Frontal cortex (tissue), 4 donors: ENCODE results near the gene KRT4. TPM values are rescaled to one million over a fixed set of nuclear protein-coding genes. Genes with fewer than 3 reads are reported as not detected.
"Not testable (repeated sequence)": the region's sequence is repeated elsewhere in the genome, so short reads cannot be mapped to it uniquely, and the experiment has no call there.

Source experiments
- DNase-seq, 2 donors: peaks; one replicate each; pipeline ENCODE4 v3.0.0; 2012; ENCODE audit warnings: low spot score in 2 of 2
- FAIRE-seq: peaks from 2 replicates; lab custom pipeline; 2012; peaks lifted over from hg19 to GRCh38; lab: Jason Lieb, UNC
- total RNA-seq: library from RNA; depleted of rRNA; stranded (reverse); fragments of >200 nt; gene quantifications from one replicate; pipeline ENCODE4 v1.2.3, GENCODE V29; 2014
- donor health status: control.
- donor health status: control.
- donor health status: control.

Gene KRT4
- not detected for total RNA-seq

DNA sequence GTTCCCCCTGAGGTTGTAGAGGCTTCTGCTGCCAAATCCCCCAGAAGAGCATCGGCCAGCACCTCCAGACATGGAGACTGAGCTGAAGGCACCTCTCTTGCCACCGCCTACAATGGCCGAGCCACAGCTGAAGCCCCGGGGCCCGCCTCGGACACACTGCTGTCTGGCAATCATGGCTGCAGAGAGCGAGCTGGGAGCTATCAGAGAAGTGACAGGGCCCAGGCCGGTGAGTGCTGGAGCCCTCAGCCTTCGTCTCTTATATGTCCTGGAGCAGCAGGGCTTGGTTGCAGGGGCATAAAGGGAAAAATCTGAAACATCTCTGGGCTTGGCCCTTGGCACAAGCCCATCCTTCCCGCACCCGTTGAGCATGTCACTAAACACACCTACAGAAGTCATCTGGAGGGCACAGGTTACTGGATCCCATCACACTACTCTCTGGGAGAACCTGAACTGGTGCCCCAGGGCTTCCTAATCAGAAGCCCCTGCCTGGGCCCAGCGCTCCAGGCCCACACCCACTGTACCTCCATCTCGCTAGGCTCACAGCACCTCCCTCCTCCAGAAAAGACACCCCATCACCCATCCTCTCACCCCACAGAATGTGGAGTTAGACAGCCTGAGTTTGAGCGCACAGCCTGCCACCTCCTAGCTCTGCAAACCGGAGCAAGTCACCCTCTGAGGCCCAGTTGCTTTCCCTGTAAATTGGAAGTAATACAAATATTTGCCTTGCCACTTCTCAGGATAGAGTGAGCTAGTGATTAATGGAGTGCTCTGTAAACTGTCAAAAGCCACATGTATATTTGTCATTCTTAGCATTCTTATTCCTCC lies at the start of gene KRT4:
TSS of gene KRT4 (minus strand) at position 232 of the 825 bp plus-strand sequence. CDS start at position 174, 58 bp downstream.
- no peak for FAIRE-seq
- DNase-seq = no peak

DNA sequence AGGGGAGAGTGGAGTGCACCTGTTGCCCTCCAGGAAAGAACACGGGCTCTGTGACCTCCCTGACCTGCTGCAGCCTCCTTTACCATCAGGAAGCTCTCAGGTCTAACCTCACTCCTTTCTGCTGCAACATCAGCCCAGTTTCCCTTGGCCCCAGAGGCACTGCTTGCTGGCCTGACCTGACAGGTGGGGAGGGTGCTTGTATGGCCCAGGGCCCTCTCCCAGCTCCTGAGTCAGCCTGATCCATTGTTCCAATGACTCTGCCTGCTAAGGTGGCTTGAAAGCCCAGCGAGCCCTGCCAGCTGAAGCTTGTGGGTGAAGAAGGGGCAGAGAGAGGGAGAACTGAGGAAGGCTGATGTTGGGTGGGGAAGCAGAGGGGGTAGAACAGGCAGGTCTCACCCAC lies 48.1 kb upstream of the KRT4 start:
- FAIRE-seq = no peak

DNA sequence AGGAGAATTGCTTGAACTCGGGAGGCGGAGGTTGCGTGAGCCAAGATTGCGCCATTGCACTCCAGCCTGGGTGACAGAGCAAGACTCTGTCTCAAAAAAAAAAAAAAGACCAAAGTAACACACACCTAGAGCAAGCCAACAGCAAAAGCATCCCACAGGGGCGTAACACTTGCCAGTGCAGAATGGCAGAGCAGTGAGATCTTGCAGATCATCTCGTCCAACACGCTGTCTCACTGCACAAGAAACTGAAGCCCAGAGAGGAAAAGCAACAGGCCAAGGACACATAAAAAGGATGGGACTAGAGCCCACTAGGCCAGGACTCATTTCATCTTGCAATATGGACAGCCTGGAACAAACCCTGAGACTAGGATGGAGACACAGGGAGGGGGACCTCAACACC lies 47.6 kb upstream of the KRT4 start:
- no peak for FAIRE-seq
- no peak for DNase-seq

More for the DNA sequence above, 48.1 kb upstream of the KRT4 start:
- no peak for DNase-seq

DNA sequence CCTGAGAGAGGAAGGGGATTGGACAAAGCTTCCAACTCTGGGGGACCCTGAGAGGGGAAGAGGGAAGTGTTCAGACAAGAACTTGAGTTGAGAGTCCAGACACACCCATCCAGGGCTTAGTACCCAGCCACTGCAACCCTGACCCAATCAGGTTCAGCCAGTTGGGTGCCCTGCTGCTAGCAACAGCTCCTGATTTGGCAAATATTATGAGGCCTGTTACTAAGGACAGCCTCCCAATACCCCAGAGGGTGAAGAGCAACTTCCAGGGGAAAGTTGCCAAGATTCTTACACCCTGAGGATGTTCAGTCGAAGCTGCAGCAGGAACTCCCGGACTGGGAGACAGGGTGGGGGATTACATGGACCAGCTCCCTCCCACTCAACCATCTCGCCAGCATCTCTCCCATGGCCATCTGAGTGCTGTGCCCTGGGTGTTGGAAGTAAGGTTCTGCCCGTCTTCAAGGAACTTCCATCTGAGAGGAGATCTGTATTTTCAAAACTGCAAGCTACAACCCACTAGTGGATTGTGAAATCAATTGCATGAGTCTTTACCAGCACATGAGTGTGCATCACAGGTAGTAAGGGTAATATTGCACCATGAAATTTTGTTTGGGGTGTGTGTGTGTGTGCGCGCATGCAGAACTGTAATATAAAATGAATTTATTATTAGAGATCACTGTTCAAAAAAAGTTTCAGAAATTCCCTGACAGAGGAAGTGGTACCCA lies 46.3 kb upstream of the KRT4 start:
- no peak for FAIRE-seq
- no peak for DNase-seq

DNA sequence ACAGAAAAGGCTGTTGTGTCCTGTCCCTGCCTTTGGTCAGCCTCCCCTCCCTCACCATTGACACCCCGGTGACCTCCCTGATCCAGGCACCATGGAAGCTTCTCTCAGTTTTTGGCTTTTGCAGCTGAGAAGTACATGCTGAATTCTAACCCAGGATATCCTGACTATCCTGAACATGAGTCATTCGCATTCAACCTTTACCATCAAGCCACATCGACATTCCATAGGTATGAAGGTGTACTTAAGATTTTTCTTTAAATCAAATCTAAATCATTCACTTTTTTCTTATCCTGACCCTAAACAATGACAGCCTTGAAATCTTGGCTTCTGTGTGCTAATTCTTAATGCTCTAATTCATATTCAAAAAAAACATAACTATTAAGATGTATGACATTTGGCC lies 43.6 kb upstream of the KRT4 start:
- no peak for DNase-seq
- FAIRE-seq = no peak

DNA sequence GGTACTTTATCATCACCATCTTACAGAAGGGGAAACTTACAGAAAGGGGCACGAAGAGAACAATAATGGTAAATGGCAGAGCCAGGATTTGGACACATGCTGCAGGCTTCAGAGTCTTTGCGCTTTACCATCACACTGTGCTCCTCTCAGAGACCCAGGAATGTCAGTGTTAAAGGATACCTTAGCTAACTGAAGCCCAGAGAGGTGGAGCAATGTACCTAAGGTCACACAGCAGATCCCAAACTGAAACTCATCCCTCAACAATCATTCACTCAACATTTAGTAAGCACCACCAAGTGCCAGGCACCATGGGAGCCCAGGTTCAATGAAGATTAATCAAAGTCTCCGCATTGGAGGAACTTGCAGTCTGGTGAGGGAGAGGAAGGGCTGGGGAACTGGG lies 42.9 kb upstream of the KRT4 start:
- FAIRE-seq (no peak), DNase-seq (no peak)

DNA sequence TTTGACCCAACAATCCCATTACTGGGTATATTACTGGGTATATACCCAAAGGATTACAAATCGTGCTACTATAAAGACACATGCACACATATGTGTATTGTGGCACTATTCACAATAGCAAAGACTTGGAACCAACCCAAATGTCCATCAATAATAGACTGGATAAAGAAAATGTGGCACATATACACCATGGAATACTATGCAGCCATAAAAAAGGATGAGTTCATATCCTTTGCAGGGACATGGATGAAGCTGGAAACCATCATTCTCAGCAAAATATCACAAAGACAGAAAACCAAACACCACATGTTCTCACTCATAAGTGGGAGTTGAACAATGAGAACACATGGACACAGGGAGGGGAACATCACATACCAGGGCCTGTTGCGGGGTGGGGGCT lies 42.2 kb upstream of the KRT4 start:
- FAIRE-seq = not testable (repeated sequence)

DNA sequence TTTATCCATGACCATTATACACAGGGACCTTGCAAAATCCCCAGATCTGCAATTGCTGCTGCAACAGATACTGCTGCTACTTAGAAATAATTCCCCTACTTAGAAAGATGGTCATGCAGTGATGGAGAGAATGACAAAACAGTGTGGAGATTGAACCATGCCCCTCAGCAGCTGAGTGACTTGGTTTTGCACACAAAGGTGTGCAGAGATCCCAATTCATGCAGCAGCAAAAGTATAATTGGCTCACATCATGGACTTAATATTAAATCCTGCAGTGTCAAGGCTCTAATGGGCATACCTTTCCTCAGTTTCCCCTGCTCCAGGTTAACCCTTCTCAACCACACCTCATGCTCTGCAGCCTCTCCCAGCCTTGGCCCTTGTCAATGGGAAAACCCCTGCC lies 37.9 kb upstream of the KRT4 start:
- FAIRE-seq (no peak), DNase-seq (no peak)

More for the DNA sequence above, 42.2 kb upstream of the KRT4 start:
- not testable (repeated sequence) for DNase-seq

DNA sequence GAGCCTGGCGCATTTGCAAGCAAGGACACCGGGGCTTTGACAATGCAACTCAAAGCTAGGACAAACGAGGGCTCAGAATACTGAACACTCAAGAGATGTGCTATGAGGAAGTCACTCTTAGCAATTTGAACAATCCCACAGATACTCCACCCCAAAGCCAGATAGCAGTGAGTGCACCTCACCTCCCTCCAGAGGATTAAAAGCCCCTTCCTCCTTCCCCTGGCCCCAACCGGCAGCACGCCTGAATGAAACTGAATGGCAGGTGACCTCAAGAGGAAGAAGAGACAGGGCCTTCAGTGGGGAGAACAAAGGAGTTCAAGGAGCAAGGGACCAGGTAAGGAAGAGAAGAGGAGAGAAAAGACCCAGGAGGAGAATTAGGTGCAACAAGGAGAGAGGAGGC lies 36.8 kb upstream of the KRT4 start:
- DNase-seq (no peak), FAIRE-seq (no peak)

DNA sequence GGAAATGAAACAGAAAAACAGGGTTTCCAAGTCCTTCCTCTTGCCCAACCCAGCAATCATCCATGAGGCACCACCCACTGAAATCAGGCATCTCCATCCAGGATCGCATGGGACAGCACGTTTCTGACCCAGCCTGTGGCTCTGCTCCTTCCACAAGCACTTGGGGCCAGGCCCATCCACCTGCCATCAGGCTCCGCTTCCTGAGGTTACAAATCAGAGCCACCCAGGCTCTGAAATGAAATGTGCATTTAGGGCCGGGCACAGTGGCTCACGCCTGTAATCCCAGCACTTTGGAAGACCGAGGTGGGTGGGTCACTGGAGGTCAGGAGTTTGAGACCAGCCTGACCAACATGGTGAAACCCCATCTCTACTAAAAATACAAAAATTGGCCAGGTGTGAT lies 35.6 kb upstream of the KRT4 start:
- no peak for FAIRE-seq
- no peak for DNase-seq

DNA sequence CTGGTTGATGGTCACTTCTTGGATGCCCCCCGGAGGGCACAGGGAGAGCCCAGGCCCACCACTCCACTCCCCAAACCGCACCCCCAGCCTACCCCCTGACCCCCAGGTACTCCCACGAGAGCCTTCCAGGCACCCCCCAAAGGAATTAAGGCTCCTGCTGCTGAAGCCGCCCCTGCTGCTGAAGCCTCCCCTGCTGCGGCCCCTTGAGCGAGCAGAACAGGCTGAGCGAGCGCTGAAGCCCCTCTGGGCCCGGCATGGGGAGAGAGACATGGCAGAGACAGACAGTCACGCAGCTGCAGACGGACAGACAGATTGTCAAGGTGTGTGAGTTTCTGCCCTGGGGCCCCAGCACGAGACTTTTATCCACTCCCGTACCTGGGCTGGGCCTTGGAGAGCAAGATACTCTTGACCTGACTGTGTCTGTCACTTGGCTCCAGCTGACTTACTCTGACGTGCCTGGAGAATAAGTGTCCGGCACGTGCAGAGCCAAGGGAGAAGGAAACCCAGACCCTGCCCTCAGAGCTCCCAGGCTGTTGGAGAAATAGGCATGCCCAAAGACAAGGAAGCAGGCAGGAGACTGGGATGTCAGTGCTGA lies 34.8 kb upstream of the KRT4 start, which contains the start of gene KRT78:
TSS of gene KRT78 (minus strand) at position 334 of the 595 bp plus-strand sequence. CDS start at position 270, 64 bp downstream.
- DNase-seq (no peak), FAIRE-seq (no peak)

DNA sequence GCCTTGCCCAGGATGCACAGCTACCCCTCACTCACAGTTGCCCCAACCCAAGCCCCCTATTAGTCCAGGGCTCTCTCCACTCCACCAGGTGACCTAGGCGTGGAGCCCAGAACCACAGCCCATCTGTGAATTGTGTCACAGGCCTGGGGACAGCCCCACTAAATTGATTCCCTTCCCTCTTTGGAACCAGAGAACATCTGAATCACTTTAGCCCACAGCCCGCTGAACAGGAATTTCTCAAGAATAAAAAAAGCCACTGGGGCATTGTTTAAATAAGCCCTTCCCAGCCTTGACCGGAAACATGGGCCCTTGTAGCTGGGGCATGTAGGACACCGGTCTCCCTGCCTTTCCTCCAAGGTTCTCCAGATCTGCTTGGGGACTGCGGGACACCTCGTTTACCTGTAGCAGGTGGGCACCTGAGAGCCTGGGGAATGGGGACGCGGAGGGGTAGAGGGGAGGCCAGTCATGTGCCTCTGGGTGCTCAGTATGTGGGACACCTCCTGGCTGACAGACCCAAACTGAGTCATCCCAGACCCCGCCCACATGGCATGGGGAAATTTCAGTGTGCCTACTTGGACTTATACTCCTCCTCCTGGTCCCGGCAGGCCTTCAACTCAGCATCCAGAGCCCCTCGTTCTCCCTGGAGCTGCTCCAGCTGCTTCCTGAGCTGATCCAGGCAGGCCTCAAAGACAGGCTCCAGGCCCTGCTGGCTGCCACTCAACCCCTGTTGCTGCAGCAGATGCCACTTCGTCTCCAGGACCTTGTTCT lies 33.6 kb upstream of the KRT4 start:
- no peak for FAIRE-seq
- no peak for DNase-seq

DNA sequence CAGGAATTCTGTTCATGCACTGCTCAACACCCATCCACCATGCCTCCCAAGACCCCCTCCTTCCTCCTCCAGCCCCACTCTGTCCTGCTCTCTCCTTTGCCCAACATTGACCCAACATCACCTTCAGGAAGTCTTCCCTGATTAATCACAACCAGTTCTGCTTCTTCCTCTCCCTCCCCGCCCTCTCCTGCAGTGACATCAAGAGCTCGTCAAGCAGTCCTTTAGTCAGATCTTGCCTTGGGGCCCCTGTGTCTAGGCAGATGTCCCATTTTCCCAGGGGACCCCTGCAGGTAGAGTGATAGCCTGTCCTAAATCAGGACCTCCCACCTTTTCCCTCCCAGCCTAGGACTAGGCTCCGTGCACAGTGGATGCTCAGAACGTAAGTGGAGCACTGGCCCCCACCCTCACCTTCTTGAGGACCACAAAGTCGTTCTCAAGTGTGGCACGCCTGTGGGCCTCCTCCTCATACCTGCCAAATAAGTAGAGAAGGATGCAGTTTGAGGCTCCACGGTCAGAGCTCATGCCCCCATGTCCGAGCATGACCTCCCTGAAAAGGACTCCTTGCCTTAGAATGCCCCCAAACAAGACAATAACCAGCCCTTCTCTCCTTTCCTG lies 32.5 kb upstream of the KRT4 start:
- FAIRE-seq (no peak), DNase-seq (no peak)

DNA sequence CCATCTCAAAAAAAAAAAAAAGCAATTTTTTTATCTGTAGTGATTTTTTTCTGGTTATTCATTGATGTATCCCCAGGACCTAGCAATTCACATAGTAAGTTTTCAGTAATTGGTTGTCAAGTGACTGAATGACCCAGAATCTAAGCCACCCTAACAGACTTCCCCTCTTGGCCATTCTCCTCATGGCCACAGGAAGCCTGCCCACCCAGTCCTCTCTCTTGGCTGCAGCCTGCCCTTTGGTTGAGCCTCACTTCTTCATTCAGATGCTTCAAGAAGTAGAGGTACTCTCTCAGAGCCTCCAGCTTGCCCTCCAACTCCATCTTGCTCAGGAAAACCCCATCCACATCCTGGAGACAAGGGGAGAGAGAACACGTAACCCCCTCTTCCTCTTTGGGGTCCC lies 32.0 kb upstream of the KRT4 start:
- FAIRE-seq (no peak), DNase-seq (no peak)

DNA sequence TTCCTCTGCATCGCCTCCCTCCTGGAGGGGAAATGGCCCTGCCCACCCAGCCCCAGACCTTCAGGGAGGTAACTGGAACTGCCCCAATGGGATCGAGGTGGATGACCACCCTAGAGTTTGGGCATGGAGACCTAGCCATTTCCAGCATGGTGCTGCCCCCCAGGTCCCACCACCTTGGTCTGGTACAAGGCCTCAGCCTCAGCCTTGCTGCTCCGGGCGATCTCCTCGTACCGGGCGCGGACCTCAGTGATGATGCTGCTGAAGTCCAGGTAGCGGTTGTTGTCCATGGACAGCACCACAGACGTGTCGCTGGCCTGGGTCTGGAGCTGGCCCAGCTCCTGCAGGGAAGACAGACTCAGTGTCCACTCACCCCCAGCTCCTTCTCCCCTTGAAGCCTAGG lies 30.5 kb upstream of the KRT4 start:
- FAIRE-seq = no peak
- no peak for DNase-seq

DNA sequence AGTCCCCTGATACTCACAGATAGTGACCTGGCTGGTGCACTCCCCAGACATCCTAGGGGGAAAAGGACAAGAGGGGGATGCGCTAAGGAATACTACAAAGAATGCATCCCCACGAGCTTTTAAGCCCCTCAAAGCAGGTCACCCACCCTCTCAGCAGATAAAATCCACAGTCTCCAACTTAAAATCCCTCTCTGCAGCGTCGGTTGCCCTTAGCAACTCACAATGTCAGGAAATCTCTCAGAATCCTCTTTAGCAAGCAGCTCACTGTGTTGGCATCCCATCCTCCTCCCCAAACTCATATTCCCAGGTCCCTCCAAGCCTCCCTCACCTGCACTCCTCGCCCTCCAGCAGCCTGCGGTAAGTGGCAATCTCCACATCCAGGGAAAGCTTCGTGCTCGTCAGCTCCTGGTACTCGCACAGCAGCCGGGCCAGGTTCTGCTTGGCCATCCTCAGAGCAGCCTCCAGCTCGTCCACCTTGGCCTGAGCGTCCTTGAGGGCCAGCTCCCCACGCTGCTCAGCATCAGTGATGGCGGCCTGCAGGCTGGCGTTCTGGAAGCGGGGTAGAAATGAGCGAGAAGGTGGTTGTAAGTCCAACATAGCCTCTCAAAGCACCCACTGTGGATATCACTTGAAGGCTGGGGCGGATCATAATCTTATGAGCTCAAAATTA lies 25.7 kb upstream of the KRT4 start:
- DNase-seq (no peak), FAIRE-seq (no peak)

DNA sequence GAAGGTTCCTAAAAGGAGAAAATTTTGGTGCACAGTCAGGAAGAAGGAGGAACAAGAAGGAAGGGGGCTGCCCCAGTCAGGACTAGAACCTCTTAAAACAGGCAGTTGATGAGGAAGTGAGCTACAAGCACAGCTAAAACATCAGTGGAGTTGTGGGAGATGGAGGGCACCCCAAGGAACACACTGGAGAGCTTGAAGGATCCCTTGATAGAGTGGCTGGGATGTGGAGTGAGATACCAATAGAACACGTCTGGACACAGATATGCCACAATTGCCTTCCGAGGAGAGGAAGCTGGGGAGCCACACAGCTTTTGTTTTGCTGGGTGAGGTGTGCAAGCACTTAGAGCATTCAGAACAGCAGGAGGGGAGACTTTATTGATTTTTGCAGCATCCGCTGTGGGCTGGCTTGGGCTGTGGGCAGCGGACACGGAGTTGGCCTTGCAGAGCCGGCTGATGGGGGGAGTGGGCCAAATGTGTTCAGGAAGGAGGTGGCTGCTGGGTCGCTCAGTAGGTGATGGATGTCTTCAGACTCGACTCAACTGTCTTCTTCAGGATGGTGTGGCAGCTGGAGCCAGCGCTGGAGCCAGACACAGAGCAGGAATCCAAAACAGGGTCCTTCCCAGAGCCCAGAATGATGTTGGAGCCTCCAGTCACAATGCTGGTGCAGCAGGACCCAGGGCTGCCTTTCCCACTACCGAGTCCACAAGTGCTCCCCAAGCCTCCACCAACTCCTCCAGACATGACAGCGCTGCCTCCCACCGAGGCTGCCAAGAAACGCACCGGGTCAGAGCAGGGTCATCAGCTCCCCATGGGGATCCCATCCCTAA lies 24.9 kb upstream of the KRT4 start:
- FAIRE-seq (no peak), DNase-seq (no peak)
